Measurements from ENCODE around the gene COBLL1.

DNA sequence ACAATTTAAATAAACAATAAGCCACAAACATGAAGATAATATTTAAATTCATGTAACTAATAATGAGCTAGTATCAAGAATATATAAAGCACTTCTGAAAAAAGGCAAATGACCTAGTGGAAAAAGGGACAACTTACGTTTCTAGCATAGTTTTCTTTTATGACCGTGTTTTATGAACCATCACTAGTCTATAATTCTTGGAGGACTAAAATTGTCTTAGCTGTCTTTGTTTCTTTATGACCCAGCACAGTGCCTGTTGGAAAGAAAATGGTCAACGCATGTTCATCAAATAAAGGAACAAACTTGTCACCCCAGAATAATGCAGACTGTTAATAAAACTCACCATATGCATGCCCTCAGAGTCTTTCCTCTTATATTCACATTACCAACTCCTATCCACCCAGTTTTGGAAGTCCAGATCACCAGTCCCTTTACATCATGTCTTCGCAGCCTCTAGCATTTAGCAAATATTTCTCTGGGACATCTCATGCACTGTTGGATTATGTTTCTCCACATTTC is 162.9 kb downstream of the COBLL1 start:
- TF ChIP-seq, protein P1, sequence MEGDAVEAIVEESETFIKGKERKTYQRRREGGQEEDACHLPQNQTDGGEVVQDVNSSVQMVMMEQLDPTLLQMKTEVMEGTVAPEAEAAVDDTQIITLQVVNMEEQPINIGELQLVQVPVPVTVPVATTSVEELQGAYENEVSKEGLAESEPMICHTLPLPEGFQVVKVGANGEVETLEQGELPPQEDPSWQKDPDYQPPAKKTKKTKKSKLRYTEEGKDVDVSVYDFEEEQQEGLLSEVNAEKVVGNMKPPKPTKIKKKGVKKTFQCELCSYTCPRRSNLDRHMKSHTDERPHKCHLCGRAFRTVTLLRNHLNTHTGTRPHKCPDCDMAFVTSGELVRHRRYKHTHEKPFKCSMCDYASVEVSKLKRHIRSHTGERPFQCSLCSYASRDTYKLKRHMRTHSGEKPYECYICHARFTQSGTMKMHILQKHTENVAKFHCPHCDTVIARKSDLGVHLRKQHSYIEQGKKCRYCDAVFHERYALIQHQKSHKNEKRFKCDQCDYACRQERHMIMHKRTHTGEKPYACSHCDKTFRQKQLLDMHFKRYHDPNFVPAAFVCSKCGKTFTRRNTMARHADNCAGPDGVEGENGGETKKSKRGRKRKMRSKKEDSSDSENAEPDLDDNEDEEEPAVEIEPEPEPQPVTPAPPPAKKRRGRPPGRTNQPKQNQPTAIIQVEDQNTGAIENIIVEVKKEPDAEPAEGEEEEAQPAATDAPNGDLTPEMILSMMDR (IDR thresholded peaks at IDR 0.05; ENCODE audit: insufficient read depth, low read depth, low read length) = no peak
- TF ChIP-seq EZH2 (IDR thresholded peaks at IDR 0.05; ENCODE audit: insufficient read depth, low read length) = no peak
